ENCODE results near the gene BLOC1S1.
"Not testable (repeated sequence)": the region's sequence is repeated elsewhere in the genome, so short reads cannot be mapped to it uniquely, and the experiment has no call there.

BLOC1S1 gene

DNA sequence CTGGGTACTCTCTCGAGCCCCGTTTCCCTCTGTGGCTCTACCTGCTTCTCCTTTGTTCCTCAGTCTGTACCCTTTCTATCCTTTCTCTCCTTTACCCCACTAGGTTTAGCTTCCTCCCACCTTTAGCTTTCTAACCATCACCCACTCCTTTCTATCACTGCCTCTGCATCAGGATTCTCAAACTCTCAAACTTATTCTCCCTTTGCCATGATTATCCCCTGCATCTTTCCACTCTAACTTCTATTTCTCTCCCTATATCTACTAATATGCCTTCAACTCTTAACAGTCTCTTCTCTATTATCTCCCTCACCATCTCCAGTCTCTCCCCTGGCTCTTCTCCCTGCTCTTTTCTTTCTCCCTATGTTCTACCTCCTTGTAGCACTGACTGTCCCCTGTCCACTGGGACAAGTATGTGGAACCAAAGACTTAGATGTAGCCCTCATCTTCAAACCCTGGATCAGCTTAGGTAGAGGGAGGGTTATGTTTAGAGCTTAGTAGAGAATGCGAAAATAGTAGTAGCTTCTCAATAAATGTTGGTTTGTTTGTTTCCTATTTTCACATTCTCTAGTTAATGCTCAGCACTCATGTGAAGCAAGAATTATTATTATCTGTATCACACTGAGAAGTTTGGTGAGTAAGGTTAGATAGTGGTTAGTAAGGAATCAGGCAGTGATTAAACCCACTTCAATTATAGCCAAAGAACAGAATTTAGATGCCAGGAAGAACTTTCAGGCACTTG, 30.5 kb downstream of the BLOC1S1 start:
- TF ChIP-seq, protein P1, sequence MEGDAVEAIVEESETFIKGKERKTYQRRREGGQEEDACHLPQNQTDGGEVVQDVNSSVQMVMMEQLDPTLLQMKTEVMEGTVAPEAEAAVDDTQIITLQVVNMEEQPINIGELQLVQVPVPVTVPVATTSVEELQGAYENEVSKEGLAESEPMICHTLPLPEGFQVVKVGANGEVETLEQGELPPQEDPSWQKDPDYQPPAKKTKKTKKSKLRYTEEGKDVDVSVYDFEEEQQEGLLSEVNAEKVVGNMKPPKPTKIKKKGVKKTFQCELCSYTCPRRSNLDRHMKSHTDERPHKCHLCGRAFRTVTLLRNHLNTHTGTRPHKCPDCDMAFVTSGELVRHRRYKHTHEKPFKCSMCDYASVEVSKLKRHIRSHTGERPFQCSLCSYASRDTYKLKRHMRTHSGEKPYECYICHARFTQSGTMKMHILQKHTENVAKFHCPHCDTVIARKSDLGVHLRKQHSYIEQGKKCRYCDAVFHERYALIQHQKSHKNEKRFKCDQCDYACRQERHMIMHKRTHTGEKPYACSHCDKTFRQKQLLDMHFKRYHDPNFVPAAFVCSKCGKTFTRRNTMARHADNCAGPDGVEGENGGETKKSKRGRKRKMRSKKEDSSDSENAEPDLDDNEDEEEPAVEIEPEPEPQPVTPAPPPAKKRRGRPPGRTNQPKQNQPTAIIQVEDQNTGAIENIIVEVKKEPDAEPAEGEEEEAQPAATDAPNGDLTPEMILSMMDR (IDR thresholded peaks at IDR 0.05) = no peak
- Histone ChIP-seq H3K4me3 (ENCODE audit: low read depth in 1 of 2, low read length in 1 of 2) (no peak overlapping the region), H3K27ac (no peak overlapping the region), H3K9me3 (no peaks in the 10 kb centered on the region), H3K27me3 (peaks cover 57% of the 10 kb centered on the region), H3K4me1 (ENCODE audit: control insufficient read depth in 1 of 2, insufficient read depth in 1 of 2, low read depth in 1 of 2, low read length in 1 of 2) (peaks cover 14 to 15% of the 10 kb centered on the region in 2 experiments), H3K36me3 (peaks cover 12% of the 10 kb centered on the region)

DNA sequence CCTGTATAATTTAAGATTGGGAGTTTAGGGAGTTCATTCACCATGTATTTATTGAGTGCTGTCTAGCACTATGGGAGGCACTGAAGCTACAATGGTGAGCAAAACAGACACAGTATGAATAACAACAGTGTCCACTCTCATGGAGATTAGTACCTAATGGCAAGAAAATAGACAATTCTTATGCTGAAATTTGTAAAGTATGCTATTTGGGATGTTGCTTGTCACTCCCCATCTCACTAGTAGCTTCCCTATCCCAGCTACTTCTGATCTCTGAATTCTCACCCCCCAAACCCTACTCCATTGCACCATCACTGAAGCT, 31.0 kb downstream of the BLOC1S1 start:
- TF ChIP-seq, protein P1 (IDR thresholded peaks at IDR 0.05) = no peak
- Histone ChIP-seq H3K4me3 (ENCODE audit: low read depth in 1 of 2, low read length in 1 of 2) (no peak overlapping the region), H3K36me3 (peaks cover 18% of the 10 kb centered on the region), H3K27me3 (peaks cover 51% of the 10 kb centered on the region), H3K4me1 (ENCODE audit: control insufficient read depth in 1 of 2, insufficient read depth in 1 of 2, low read depth in 1 of 2, low read length in 1 of 2) (peaks cover 14 to 15% of the 10 kb centered on the region in 2 experiments), H3K9me3 (no peaks in the 10 kb centered on the region), H3K27ac (no peak overlapping the region)

DNA sequence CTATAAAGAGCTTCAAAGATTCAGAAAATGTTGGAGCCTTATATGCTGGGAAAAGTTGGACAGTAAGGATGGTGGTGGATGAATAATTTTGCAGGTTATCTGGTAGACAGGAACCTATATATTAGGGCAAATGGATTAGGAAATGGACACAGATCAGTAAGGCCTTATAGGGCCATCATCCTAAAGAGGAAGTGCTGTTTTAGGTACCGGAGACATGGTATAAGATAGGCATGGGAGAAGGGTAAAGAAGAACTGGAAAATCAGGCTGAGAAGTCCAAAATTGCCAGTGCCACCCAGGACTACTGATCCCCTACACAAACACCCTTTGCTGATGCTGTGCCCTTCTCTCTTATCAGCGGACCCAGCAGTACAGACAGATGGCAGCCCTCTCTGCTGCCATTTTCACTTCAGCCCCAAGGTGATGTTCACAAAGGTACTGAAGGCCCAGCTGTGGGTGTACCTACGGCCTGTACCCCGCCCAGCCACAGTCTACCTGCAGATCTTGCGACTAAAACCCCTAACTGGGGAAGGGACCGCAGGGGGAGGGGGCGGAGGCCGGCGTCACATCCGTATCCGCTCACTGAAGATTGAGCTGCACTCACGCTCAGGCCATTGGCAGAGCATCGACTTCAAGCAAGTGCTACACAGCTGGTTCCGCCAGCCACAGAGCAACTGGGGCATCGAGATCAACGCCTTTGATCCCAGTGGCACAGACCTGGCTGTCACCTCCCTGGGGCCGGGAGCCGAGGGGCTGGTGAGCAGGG, 32.6 kb downstream of the BLOC1S1 start:
- H3K27ac ChIP-seq = no peak overlapping the region
- H3K36me3 ChIP-seq = peaks cover 33% of the 10 kb centered on the region
- TF ChIP-seq, protein P1 (IDR thresholded peaks at IDR 0.05) = no peak
- H3K4me3 ChIP-seq (ENCODE audit: low read depth in 1 of 2, low read length in 1 of 2) = no peak overlapping the region
- no peaks in the 10 kb centered on the region for H3K9me3 ChIP-seq
- peaks cover 9 to 10% of the 10 kb centered on the region in 2 experiments for H3K4me1 ChIP-seq (ENCODE audit: control insufficient read depth in 1 of 2, insufficient read depth in 1 of 2, low read depth in 1 of 2, low read length in 1 of 2)
- H3K27me3 ChIP-seq = peaks cover 36% of the 10 kb centered on the region

DNA sequence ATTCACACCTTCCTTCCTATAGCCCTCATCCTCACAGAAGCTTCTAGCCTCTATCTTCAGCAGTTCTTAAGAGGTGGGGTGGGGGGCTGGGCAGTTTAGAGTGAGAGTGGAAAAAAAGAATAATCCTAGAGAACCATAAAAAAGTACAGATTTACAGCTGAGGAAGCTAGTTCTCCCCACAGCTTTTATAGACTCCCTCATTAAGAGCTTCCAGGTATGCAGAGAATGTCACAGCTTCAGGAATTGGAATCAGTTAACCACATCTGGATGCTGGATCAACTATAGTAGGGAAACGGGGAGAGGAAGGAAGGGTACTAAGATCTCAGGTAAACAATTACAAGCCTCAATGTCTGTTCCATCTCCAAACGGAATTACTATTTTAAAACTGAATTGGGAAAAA, 39.4 kb downstream of the BLOC1S1 start:
- no peaks in the 10 kb centered on the region for H3K4me1 ChIP-seq (ENCODE audit: control insufficient read depth in 1 of 2, insufficient read depth in 1 of 2, low read depth in 1 of 2, low read length in 1 of 2)
- no peaks in the 10 kb centered on the region for H3K27me3 ChIP-seq
- H3K4me3 ChIP-seq (ENCODE audit: low read depth in 1 of 2, low read length in 1 of 2) = no peak overlapping the region
- peaks cover 94% of the 10 kb centered on the region for H3K36me3 ChIP-seq
- no peak overlapping the region for H3K27ac ChIP-seq
- TF ChIP-seq, protein P1 (IDR thresholded peaks at IDR 0.05) = no peak
- H3K9me3 ChIP-seq = no peaks in the 10 kb centered on the region

DNA sequence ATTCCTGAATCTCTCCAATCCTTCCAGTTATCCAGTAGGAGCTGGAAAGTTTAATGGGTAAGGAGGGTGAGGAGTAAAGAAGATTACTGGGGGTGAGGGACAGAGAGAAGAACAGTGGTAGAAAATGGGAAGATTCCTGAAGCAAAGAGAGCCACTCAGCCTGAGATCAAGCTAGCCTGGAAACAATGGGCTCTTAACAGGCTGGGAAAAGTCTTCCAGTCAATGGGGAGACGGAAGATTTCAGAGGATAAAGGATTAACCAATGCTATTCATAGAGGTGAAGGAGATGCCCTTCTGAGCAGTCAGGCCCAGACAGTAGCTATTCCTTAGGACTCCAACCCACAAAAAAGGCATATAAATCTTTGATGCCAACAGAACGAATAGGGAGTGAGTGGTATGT, 41.9 kb downstream of the BLOC1S1 start:
- Histone ChIP-seq H3K4me3 (ENCODE audit: low read depth in 1 of 2, low read length in 1 of 2) (no peak overlapping the region), H3K36me3 (peaks cover 85% of the 10 kb centered on the region), H3K4me1 (ENCODE audit: control insufficient read depth in 1 of 2, insufficient read depth in 1 of 2, low read depth in 1 of 2, low read length in 1 of 2) (no peaks in the 10 kb centered on the region), H3K27me3 (no peaks in the 10 kb centered on the region), H3K9me3 (no peaks in the 10 kb centered on the region), H3K27ac (no peak overlapping the region)
- TF ChIP-seq, protein P1 (IDR thresholded peaks at IDR 0.05) = no peak

DNA sequence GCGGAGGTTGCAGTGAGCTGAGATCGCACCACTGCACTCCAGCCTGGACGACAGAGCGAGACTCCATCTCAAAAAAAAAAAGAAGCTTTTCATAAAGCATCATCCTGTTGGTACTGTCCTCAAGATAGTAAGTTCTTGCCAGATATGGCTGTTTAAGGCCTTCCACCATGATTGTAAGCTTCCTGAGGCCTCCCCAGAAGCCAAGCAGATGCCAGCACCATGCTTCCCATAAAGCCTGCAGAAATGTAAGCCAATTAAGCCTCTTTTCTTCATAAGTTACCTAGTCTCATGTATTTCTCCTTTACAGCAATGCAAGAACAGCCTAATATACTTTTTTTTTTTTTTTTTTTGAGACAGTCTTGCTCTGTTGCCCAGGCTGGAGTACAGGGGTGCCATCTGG, 42.7 kb downstream of the BLOC1S1 start:
- not testable (repeated sequence) for H3K4me1 ChIP-seq (ENCODE audit: control insufficient read depth in 1 of 2, insufficient read depth in 1 of 2, low read depth in 1 of 2, low read length in 1 of 2); H3K4me3 ChIP-seq (ENCODE audit: low read depth in 1 of 2, low read length in 1 of 2); H3K27me3 ChIP-seq; H3K9me3 ChIP-seq; H3K27ac ChIP-seq
- H3K36me3 ChIP-seq = peaks cover 85% of the 10 kb centered on the region
